Effector memory CD4-positive, alpha-beta T cell (primary cell): ENCODE data around the gene MDN1.

ENCODE experiments used
- DNase-seq, 3 donors: peaks; one replicate each; pipeline ENCODE4 v3.0.0-alpha.2; 2020
- H3K27ac ChIP-seq: 2 replicates; pipeline ENCODE4 v1.7.0; 2013; ENCODE audit warnings: mild to moderate bottlenecking, low read length, moderate library complexity; ENCODE audit not compliant: insufficient read depth, poor library complexity, severe bottlenecking
- H3K27me3 ChIP-seq: replicated peaks from 2 replicates; pipeline ENCODE4 v1.7.0; 2013; ENCODE audit warnings: mild to moderate bottlenecking, low read length; ENCODE audit not compliant: insufficient read depth, control insufficient read depth, poor library complexity, severe bottlenecking
- H3K36me3 ChIP-seq: 2 replicates; pipeline ENCODE4 v1.7.0; 2013; ENCODE audit warnings: mild to moderate bottlenecking, low read length, moderate library complexity; ENCODE audit not compliant: control insufficient read depth, insufficient read depth
- H3K4me1 ChIP-seq: 2 replicates; pipeline ENCODE4 v1.7.0; 2013; ENCODE audit warnings: low read length, mild to moderate bottlenecking; ENCODE audit not compliant: control insufficient read depth, insufficient read depth, poor library complexity, severe bottlenecking
- H3K4me3 ChIP-seq: 2 replicates; pipeline ENCODE4 v1.7.0; 2013; ENCODE audit warnings: low read length, low read depth, mild to moderate bottlenecking; ENCODE audit not compliant: insufficient read depth, poor library complexity, severe bottlenecking
- H3K9me3 ChIP-seq: 2 replicates; pipeline ENCODE4 v1.7.0; 2013; ENCODE audit warnings: mild to moderate bottlenecking, low read length, moderate library complexity; ENCODE audit not compliant: control insufficient read depth

Gene MDN1

DNA sequence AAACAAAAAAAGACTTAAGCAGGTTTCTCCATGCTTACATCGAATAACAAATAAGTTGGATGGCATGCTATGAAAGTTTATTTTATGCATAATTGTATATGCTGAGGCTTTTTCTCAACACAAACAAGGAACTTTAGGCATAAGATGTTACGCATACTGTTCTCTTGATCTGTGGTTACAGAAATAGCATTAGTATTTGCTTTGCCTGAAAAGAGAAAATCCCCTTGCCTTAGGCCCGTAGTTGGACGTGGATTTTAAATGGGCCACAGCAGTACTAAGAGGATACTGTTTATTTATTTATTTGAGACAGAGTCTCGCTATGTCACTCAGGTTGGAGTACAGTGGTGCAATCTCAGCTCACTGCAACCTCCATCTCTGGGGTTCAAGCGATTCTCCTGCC is 200.0 kb downstream of the MDN1 start:
- Histone ChIP-seq H3K4me3 (no peak overlapping the region), H3K27ac (no peak overlapping the region), H3K9me3 (no peaks in the 10 kb centered on the region), H3K4me1 (no peaks in the 10 kb centered on the region), H3K27me3 (no peaks in the 10 kb centered on the region), H3K36me3 (no peaks in the 10 kb centered on the region)
- no peak for DNase-seq

DNA sequence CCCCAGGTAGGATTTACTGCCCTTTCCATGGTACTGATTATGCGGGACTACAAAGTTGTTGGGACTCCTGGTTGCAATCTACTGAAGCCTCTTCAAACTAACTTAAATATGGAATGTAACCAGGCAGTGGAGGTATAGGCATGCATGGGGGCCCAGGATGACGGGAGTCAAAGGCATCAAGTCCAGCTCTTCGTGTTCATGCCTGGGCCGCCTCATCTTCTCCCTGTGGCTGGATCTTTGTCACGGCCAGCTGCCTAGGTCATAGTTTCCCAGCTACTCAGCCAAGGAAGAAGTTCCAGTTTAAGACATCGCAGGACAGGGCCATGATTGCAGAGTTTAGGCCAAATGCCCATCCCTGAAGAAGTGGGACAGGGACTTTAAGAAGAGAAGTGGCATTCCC is 201.6 kb downstream of the MDN1 start:
- Histone ChIP-seq H3K36me3 (no peaks in the 10 kb centered on the region), H3K27me3 (no peaks in the 10 kb centered on the region), H3K4me3 (no peak overlapping the region), H3K4me1 (no peaks in the 10 kb centered on the region), H3K27ac (no peak overlapping the region), H3K9me3 (no peaks in the 10 kb centered on the region)
- DNase-seq = no peak

DNA sequence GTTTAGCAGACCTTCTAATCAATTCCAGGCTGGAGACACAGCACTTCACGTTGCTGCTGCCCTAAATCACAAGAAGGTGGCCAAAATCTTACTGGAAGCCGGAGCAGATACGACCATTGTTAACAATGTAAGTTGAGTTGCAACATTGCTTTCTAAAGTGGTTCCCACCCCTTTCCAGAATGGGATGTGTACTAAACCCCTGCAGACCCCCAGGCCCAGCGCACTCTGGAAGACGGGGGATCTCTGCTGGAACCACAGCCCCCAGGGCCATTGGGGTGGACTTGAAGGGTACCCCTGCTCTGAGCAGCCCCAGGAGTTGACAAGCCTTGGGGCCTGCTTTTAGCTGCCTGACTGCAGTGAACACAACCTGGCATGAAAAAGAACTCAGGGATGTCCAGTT is 203.1 kb downstream of the MDN1 start:
- H3K4me1 ChIP-seq = no peaks in the 10 kb centered on the region
- H3K36me3 ChIP-seq = no peaks in the 10 kb centered on the region
- H3K27me3 ChIP-seq = no peaks in the 10 kb centered on the region
- no peak for DNase-seq
- no peak overlapping the region for H3K4me3 ChIP-seq
- no peaks in the 10 kb centered on the region for H3K9me3 ChIP-seq
- H3K27ac ChIP-seq = no peak overlapping the region

DNA sequence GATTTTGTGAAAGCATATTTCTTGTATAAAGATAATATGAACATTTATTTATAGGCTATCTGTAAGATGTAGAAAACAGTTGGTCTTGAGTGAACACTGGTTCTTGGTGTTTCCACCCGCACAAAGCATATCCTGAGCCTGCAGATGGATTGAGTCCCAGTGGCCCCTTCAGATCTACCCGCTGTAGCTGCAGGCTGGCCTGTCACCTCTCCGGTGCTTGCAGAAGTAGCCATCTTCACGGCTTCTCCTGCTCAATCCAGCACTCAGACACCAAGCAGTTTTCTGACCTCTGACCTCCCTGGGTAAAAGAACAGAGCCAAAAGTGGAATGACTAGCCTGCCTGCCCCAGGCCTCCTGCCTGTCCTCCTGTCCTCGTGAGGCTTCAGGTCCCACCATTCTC is 203.7 kb downstream of the MDN1 start:
- H3K36me3 ChIP-seq = no peaks in the 10 kb centered on the region
- H3K4me1 ChIP-seq = no peaks in the 10 kb centered on the region
- no peak overlapping the region for H3K4me3 ChIP-seq
- no peaks in the 10 kb centered on the region for H3K27me3 ChIP-seq
- H3K27ac ChIP-seq = no peak overlapping the region
- H3K9me3 ChIP-seq = no peaks in the 10 kb centered on the region
- no peak for DNase-seq

DNA sequence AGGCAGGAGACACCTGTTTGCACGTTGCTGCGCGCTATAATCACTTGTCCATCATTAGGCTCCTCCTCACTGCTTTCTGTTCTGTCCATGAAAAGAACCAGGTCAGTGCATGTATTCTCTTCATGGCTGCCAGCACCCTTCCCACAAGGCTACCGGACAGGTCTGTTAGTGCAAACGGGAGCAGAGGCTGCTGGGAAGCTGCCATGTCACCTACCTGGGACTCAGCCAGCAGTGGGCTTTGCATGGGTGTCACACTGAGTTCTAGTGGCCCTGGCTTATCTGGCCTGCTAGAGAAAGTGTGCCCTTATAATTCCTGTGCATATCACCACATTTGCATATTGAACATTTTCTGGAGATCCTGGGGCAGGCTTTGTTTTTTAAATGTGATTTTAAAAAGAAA is 205.8 kb downstream of the MDN1 start:
- Histone ChIP-seq H3K27ac (no peak overlapping the region), H3K4me3 (no peak overlapping the region), H3K9me3 (no peaks in the 10 kb centered on the region), H3K4me1 (no peaks in the 10 kb centered on the region), H3K27me3 (no peaks in the 10 kb centered on the region), H3K36me3 (no peaks in the 10 kb centered on the region)
- no peak for DNase-seq

DNA sequence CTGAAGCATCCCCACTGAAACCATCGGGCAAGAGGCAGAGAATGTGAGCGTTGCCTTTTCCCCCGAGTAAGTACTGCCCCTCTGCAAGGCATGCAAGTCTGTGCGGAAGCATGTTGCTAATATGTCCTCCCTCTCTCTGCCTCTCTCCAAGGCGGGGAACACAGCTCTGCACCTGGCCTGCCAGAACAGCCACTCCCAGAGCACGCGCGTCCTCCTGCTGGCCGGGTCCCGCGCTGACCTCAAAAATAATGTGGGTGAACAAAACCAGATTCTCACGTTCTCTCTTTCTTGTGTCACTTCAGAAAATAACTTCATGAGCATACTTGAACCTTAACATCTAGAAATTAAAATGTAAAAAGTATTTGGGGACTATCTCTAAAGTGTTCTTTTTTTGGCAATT is 207.5 kb downstream of the MDN1 start:
- Histone ChIP-seq H3K27me3 (no peaks in the 10 kb centered on the region), H3K4me3 (no peak overlapping the region), H3K36me3 (no peaks in the 10 kb centered on the region), H3K9me3 (no peaks in the 10 kb centered on the region), H3K4me1 (no peaks in the 10 kb centered on the region), H3K27ac (no peak overlapping the region)
- DNase-seq = no peak

DNA sequence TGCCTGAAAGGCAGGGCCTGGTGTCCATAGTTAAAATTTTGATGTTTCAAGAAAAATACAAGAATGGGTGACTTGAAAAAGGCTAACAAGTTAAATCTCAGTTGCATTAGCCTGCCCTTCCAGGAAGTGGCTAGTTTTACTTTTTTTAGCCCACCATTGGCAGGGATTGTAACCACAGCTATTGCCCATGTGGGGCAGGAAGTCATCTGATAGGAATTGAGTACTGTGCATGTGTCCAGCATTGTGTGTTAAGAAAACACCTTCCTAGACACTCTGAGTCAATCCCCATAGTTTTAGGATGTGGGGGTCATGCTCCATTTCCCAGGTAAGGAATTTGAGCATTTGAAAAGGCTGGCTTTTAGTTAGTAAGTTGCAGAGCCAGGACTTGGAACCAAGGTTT is 207.9 kb downstream of the MDN1 start:
- Histone ChIP-seq H3K27ac (no peak overlapping the region), H3K4me1 (no peaks in the 10 kb centered on the region), H3K36me3 (no peaks in the 10 kb centered on the region), H3K9me3 (no peaks in the 10 kb centered on the region), H3K27me3 (no peaks in the 10 kb centered on the region), H3K4me3 (no peak overlapping the region)
- no peak for DNase-seq

DNA sequence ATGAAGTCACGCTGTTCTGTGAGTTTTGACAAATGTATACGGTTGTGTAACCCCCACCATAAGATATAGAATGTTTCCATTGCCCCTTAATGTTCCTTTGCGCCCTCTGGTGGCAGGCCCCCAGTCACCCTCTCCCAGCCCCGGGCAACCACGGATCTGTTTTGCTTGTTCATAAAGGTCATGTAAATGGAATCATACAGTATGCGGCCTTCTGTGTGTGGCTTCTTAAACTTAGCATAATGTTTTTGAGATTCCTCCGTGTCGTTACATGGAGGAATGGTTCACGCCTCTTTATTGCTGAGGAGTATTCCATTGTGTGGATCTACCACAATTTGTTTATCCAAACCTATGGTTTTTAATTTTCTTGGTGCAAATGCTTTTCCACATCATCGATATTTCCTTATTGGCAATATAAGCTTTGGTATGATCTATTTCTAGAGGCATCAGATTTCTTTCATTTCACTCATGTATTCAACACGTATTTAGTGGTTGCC is 209.4 kb downstream of the MDN1 start:
- H3K27ac ChIP-seq = no peak overlapping the region
- DNase-seq = peak; percentile 45 to 65 (median 52)
- no peak overlapping the region for H3K4me3 ChIP-seq
- no peaks in the 10 kb centered on the region for H3K36me3 ChIP-seq
- H3K9me3 ChIP-seq = no peaks in the 10 kb centered on the region
- no peaks in the 10 kb centered on the region for H3K27me3 ChIP-seq
- no peaks in the 10 kb centered on the region for H3K4me1 ChIP-seq

DNA sequence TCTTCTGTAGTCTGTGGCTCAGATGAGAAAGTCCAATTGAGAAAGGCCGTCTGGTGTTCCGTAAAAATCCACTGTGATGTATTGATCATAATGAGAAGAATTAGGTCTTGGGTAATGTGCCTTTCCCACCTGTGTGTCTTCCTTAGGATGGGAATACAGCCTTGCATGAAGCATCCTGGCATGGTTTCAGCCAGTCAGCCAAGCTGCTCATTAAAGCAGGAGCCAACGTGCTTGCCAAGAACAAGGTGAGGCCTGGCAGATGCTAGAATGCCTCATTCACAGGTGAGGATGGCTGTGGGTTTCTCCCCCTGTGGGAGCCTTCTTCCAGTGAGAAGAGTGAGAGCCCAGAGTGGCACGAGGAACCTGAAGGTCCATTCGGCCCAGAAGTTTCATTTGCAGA is 213.7 kb downstream of the MDN1 start:
- no peaks in the 10 kb centered on the region for H3K4me1 ChIP-seq
- H3K4me3 ChIP-seq = no peak overlapping the region
- no peaks in the 10 kb centered on the region for H3K27me3 ChIP-seq
- H3K9me3 ChIP-seq = no peaks in the 10 kb centered on the region
- no peak for DNase-seq
- no peaks in the 10 kb centered on the region for H3K36me3 ChIP-seq
- H3K27ac ChIP-seq = no peak overlapping the region

DNA sequence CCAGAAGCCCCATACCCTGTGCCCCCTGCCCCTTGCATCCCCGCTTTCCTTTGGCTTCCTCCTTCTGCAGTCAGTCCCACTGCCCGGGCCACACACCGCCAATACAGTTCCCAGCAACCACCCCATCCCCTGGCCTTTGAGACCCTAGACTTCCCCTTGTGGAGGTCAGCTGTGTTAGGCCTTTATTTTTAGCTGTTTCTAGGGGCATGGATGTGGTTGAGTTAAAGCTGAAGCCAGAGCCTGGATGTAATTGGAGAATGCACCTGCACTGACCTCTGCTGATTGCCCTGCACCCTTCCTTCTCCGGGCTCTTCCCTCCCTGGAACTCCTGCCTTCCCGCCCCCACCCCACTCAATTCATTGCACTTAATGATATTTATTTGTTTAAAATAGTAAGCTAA is 214.9 kb downstream of the MDN1 start:
- no peak for DNase-seq
- no peak overlapping the region for H3K27ac ChIP-seq
- no peaks in the 10 kb centered on the region for H3K4me1 ChIP-seq
- no peaks in the 10 kb centered on the region for H3K36me3 ChIP-seq
- no peaks in the 10 kb centered on the region for H3K27me3 ChIP-seq
- H3K4me3 ChIP-seq = no peak overlapping the region
- H3K9me3 ChIP-seq = no peaks in the 10 kb centered on the region

DNA sequence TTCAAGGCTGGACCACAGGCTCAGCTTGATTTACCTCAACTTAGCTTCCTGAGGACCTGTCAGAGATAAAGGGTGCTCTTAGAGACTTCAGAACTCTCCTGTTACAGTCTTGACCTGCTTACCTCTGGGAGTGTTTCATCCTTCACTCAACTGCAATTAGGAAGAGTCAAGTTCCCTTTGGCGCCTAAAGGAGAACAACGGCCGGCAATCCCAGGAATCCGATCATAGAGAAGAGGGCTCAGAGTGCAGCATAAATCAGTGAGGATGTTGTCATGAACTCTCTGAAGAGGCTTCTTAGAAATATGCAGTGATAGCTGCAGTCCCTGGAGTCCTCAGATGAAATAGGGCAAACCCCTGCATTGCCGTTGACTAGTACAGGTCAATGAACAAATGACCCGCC is 217.4 kb downstream of the MDN1 start:
- H3K4me1 ChIP-seq = no peaks in the 10 kb centered on the region
- H3K4me3 ChIP-seq = no peak overlapping the region
- H3K9me3 ChIP-seq = no peaks in the 10 kb centered on the region
- DNase-seq = no peak
- no peak overlapping the region for H3K27ac ChIP-seq
- no peaks in the 10 kb centered on the region for H3K27me3 ChIP-seq
- no peaks in the 10 kb centered on the region for H3K36me3 ChIP-seq
